GM06990 (cell line): Measurements from ENCODE around the gene L3MBTL1.

Experiments used
- DNase-seq: peaks from one replicate; pipeline ENCODE4 v3.0.0-alpha.2; 2011; ENCODE audit not compliant: insufficient read length; ENCODE audit errors: extremely low read depth
- H3K27me3 ChIP-seq: replicated peaks from 2 replicates; pipeline ENCODE4 v1.6.0; 2011; ENCODE audit warnings: low read length; ENCODE audit not compliant: control insufficient read depth, insufficient read depth
- H3K36me3 ChIP-seq: 2 replicates; pipeline ENCODE4 v1.5.1; 2011; ENCODE audit warnings: low read length; ENCODE audit not compliant: control insufficient read depth, insufficient read depth
- H3K4me3 ChIP-seq: replicated peaks from 2 replicates; pipeline ENCODE4 v1.5.1; 2011; ENCODE audit warnings: low read depth, mild to moderate bottlenecking, control low read depth, low read length
- CTCF ChIP-seq: IDR thresholded peaks from 2 replicates; pipeline ENCODE4 v1.5.1; 2011; ENCODE audit warnings: low read length, control low read depth, mild to moderate bottlenecking, inconsistent platforms; ENCODE audit not compliant: insufficient read depth, poor library complexity, severe bottlenecking

L3MBTL1 gene

GRCh38 chr20:43571310-43571709 is 63.8 kb downstream of the L3MBTL1 start:
- peak; percentile 30 for TF ChIP-seq CTCF
- Histone ChIP-seq H3K4me3 (no peak overlapping the region), H3K36me3 (no peaks in the 10 kb centered on the region), H3K27me3 (no peaks in the 10 kb centered on the region)
- DNase-seq: no peak

GRCh38 chr20:43571771-43572170 is 64.3 kb downstream of the L3MBTL1 start:
- TF ChIP-seq CTCF: no peak
- Histone ChIP-seq H3K4me3 (no peak overlapping the region), H3K27me3 (no peaks in the 10 kb centered on the region), H3K36me3 (no peaks in the 10 kb centered on the region)
- no peak for DNase-seq

GRCh38 chr20:43572891-43573290 is 65.4 kb downstream of the L3MBTL1 start:
- Histone ChIP-seq H3K36me3 (no peaks in the 10 kb centered on the region), H3K4me3 (no peak overlapping the region), H3K27me3 (no peaks in the 10 kb centered on the region)
- TF ChIP-seq CTCF: no peak
- no peak for DNase-seq

DNA sequence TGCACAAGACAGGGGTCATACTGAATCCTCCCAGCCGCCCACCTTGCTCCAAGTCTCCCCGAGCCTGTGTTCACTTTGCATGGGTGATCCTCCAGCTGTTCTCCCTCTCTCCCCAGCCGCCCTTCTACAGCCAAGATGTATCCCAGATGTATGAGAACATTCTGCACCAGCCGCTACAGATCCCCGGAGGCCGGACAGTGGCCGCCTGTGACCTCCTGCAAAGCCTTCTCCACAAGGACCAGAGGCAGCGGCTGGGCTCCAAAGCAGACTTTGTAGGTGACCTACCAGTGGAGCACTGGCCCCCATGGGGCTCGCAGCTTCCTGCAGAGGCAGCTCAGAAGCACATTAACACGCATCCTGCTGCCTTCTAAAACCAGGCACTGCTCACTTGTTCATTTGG is 68.6 kb downstream of the L3MBTL1 start:
- DNase-seq: no peak
- H3K36me3 ChIP-seq: no peaks in the 10 kb centered on the region
- no peak for TF ChIP-seq CTCF

GRCh38 chr20:43579861-43580793 is 72.6 kb downstream of the L3MBTL1 start:
- DNase-seq: no peak
- Histone ChIP-seq H3K36me3 (no peaks in the 10 kb centered on the region), H3K4me3 (no peak overlapping the region), H3K27me3 (no peaks in the 10 kb centered on the region)
- no peak for TF ChIP-seq CTCF

More for the DNA sequence above, 68.6 kb downstream of the L3MBTL1 start:
- Histone ChIP-seq H3K27me3 (no peaks in the 10 kb centered on the region), H3K4me3 (no peak overlapping the region)
